ENCODE measurements around the gene SNTG2. TPM values are rescaled to one million over a fixed set of nuclear protein-coding genes. Genes with fewer than 3 reads are reported as not detected.

SNTG2 gene
- total RNA-seq, 1 donor from 2014 or later, result not detected

- no peaks in the 10 kb centered on the region for H3K36me3 Mint-ChIP-seq (ENCODE audit: low read depth)
- peaks cover 24% of the 10 kb centered on the region for H3K27me3 Mint-ChIP-seq (ENCODE audit: low read depth)
- H3K4me1 Mint-ChIP-seq (ENCODE audit: low read depth), result peaks cover 14% of the 10 kb centered on the region
- H3K9me3 Mint-ChIP-seq, result peaks cover 4% of the 10 kb centered on the region
- H3K4me3 Mint-ChIP-seq (ENCODE audit: low read depth), result no peak overlapping the region
- H3K27ac Mint-ChIP-seq, result no peak overlapping the region
- intact Hi-C loops (cut with micrococcal nuclease), result loop anchor here (10.0 kb wide), 1 partner anchor 598 kb away; no protein-coding TSS in a partner anchor
- no peak for DNase-seq (ENCODE audit: low spot score)
These were observed 4.3 kb upstream of the SNTG2 start for GRCh38 chr2:946073-946948.

- Mint-ChIP-seq H3K4me1 (ENCODE audit: low read depth) (peaks cover 14% of the 10 kb centered on the region), H3K36me3 (ENCODE audit: low read depth) (no peaks in the 10 kb centered on the region), H3K27ac (no peak overlapping the region), H3K4me3 (ENCODE audit: low read depth) (peak overlapping the region; percentile 65), H3K27me3 (ENCODE audit: low read depth) (peaks cover 50% of the 10 kb centered on the region), H3K9me3 (peaks cover 4% of the 10 kb centered on the region)
- intact Hi-C loops (cut with micrococcal nuclease), result loop anchor here (10.0 kb wide), 1 partner anchor 595 kb away; no protein-coding TSS in a partner anchor
- no peak for DNase-seq (ENCODE audit: low spot score)
These were observed 1.1 kb upstream of the SNTG2 start for GRCh38 chr2:949384-950079.

GRCh38 chr2:951224-952006 lies 766 bp downstream of the SNTG2 start:
- H3K9me3 Mint-ChIP-seq, result no peaks in the 10 kb centered on the region
- no peak for DNase-seq (ENCODE audit: low spot score)
- no peaks in the 10 kb centered on the region for H3K36me3 Mint-ChIP-seq (ENCODE audit: low read depth)
- peak overlapping the region; percentile 59 for H3K4me3 Mint-ChIP-seq (ENCODE audit: low read depth)
- intact Hi-C loops (cut with micrococcal nuclease), result no loop called here
- H3K27ac Mint-ChIP-seq, result no peak overlapping the region
- peaks cover 56% of the 10 kb centered on the region for H3K27me3 Mint-ChIP-seq (ENCODE audit: low read depth)
- peaks cover 6% of the 10 kb centered on the region for H3K4me1 Mint-ChIP-seq (ENCODE audit: low read depth)

GRCh38 chr2:953408-953807 lies 2.8 kb downstream of the SNTG2 start:
- H3K27me3 Mint-ChIP-seq (ENCODE audit: low read depth), result peaks cover 54% of the 10 kb centered on the region
- peaks cover 4% of the 10 kb centered on the region for H3K4me1 Mint-ChIP-seq (ENCODE audit: low read depth)
- no peaks in the 10 kb centered on the region for H3K36me3 Mint-ChIP-seq (ENCODE audit: low read depth)

GRCh38 chr2:953975-954686 lies 3.5 kb downstream of the SNTG2 start:
- H3K36me3 Mint-ChIP-seq (ENCODE audit: low read depth), result no peaks in the 10 kb centered on the region
- H3K4me3 Mint-ChIP-seq (ENCODE audit: low read depth), result no peak overlapping the region
- H3K4me1 Mint-ChIP-seq (ENCODE audit: low read depth), result peaks cover 4% of the 10 kb centered on the region
- H3K27ac Mint-ChIP-seq, result no peak overlapping the region
- H3K9me3 Mint-ChIP-seq, result no peaks in the 10 kb centered on the region
- peaks cover 50% of the 10 kb centered on the region for H3K27me3 Mint-ChIP-seq (ENCODE audit: low read depth)
- intact Hi-C loops (cut with micrococcal nuclease), result no loop called here
- DNase-seq (ENCODE audit: low spot score), result no peak

More at GRCh38 chr2:953408-953807, 2.8 kb downstream of the SNTG2 start:
- no peak overlapping the region for H3K4me3 Mint-ChIP-seq (ENCODE audit: low read depth)
- no peak for DNase-seq (ENCODE audit: low spot score)
- intact Hi-C loops (cut with micrococcal nuclease), result no loop called here
- H3K27ac Mint-ChIP-seq, result no peak overlapping the region
- H3K9me3 Mint-ChIP-seq, result no peaks in the 10 kb centered on the region

GRCh38 chr2:954687-955000 lies 4.0 kb downstream of the SNTG2 start:
- no peaks in the 10 kb centered on the region for H3K9me3 Mint-ChIP-seq
- H3K36me3 Mint-ChIP-seq (ENCODE audit: low read depth), result no peaks in the 10 kb centered on the region
- DNase-seq (ENCODE audit: low spot score), result no peak
- intact Hi-C loops (cut with micrococcal nuclease), result no loop called here
- H3K4me3 Mint-ChIP-seq (ENCODE audit: low read depth), result no peak overlapping the region
- no peaks in the 10 kb centered on the region for H3K4me1 Mint-ChIP-seq (ENCODE audit: low read depth)
- peaks cover 46% of the 10 kb centered on the region for H3K27me3 Mint-ChIP-seq (ENCODE audit: low read depth)
- no peak overlapping the region for H3K27ac Mint-ChIP-seq

- Mint-ChIP-seq H3K4me1 (ENCODE audit: low read depth) (no peaks in the 10 kb centered on the region), H3K4me3 (ENCODE audit: low read depth) (no peak overlapping the region), H3K27ac (no peak overlapping the region), H3K27me3 (ENCODE audit: low read depth) (peaks cover 41% of the 10 kb centered on the region), H3K9me3 (no peaks in the 10 kb centered on the region), H3K36me3 (ENCODE audit: low read depth) (no peaks in the 10 kb centered on the region)
- intact Hi-C loops (cut with micrococcal nuclease), result no loop called here
- no peak for DNase-seq (ENCODE audit: low spot score)
These were observed 5.4 kb downstream of the SNTG2 start for GRCh38 chr2:955829-956731.

- no peaks in the 10 kb centered on the region for H3K9me3 Mint-ChIP-seq
- H3K36me3 Mint-ChIP-seq (ENCODE audit: low read depth), result no peaks in the 10 kb centered on the region
- H3K27ac Mint-ChIP-seq, result no peak overlapping the region
- no peaks in the 10 kb centered on the region for H3K4me1 Mint-ChIP-seq (ENCODE audit: low read depth)
- H3K27me3 Mint-ChIP-seq (ENCODE audit: low read depth), result peaks cover 14% of the 10 kb centered on the region
- H3K4me3 Mint-ChIP-seq (ENCODE audit: low read depth), result no peak overlapping the region
- no peak for DNase-seq (ENCODE audit: low spot score)
- intact Hi-C loops (cut with micrococcal nuclease), result no loop called here
These were observed 8.8 kb downstream of the SNTG2 start for GRCh38 chr2:959457-959856.

- Mint-ChIP-seq H3K27me3 (ENCODE audit: low read depth) (peaks cover 9% of the 10 kb centered on the region), H3K36me3 (ENCODE audit: low read depth) (no peaks in the 10 kb centered on the region), H3K9me3 (no peaks in the 10 kb centered on the region), H3K4me1 (ENCODE audit: low read depth) (no peaks in the 10 kb centered on the region), H3K27ac (no peak overlapping the region), H3K4me3 (ENCODE audit: low read depth) (no peak overlapping the region)
- no peak for DNase-seq (ENCODE audit: low spot score)
- intact Hi-C loops (cut with micrococcal nuclease), result no loop called here
These were observed 9.6 kb downstream of the SNTG2 start for GRCh38 chr2:960061-960736.

- no peaks in the 10 kb centered on the region for H3K4me1 Mint-ChIP-seq (ENCODE audit: low read depth)
- intact Hi-C loops (cut with micrococcal nuclease), result no loop called here
These were observed 11.1 kb downstream of the SNTG2 start for GRCh38 chr2:961786-962185.

GRCh38 chr2:963876-964275 lies 13.2 kb downstream of the SNTG2 start:
- intact Hi-C loops (cut with micrococcal nuclease), result no loop called here
- Mint-ChIP-seq H3K27me3 (ENCODE audit: low read depth) (peaks cover 14% of the 10 kb centered on the region), H3K27ac (no peak overlapping the region), H3K4me1 (ENCODE audit: low read depth) (no peaks in the 10 kb centered on the region), H3K9me3 (no peaks in the 10 kb centered on the region), H3K4me3 (ENCODE audit: low read depth) (no peak overlapping the region), H3K36me3 (ENCODE audit: low read depth) (no peaks in the 10 kb centered on the region)
- no peak for DNase-seq (ENCODE audit: low spot score)

More at GRCh38 chr2:961786-962185, 11.1 kb downstream of the SNTG2 start:
- H3K27ac Mint-ChIP-seq, result no peak overlapping the region
- no peak for DNase-seq (ENCODE audit: low spot score)
- no peaks in the 10 kb centered on the region for H3K36me3 Mint-ChIP-seq (ENCODE audit: low read depth)
- no peak overlapping the region for H3K4me3 Mint-ChIP-seq (ENCODE audit: low read depth)
- peaks cover 7% of the 10 kb centered on the region for H3K27me3 Mint-ChIP-seq (ENCODE audit: low read depth)
- no peaks in the 10 kb centered on the region for H3K9me3 Mint-ChIP-seq

Data from activated T-helper 2 cell treated with anti-CD3 and anti-CD28 coated beads, Interferon-gamma antibody, Interleukin-2, Interleukin-4, amounts not matched to agents 10 μg/mL and 5 μg/mL and 100 μg/mL, durations not matched to agents 14 hours and 24 hours and 36 hours (primary cell).